GM12864 (cell line): ENCODE data around the gene SLC22A14.

Experiments
- DNase-seq: peaks from one replicate; pipeline ENCODE4 v3.0.0-alpha.2; 2011; ENCODE audit warnings: low read depth
- H3K4me3 ChIP-seq: 2 replicates; pipeline ENCODE4 v1.5.1; 2011; ENCODE audit warnings: mild to moderate bottlenecking, low read depth, low read length, control low read depth
- CTCF ChIP-seq: IDR thresholded peaks from 2 replicates; pipeline ENCODE4 v1.5.1; 2011; ENCODE audit warnings: low read depth, mild to moderate bottlenecking, moderate library complexity, low read length, control low read depth, inconsistent platforms; ENCODE audit errors: missing control alignments

Gene SLC22A14

GRCh38 chr3:38264353-38264771, 17.7 kb upstream of the SLC22A14 start:
- TF ChIP-seq CTCF = no peak
- H3K4me3 ChIP-seq = no peak overlapping the region
- DNase-seq = no peak

GRCh38 chr3:38264779-38265178, 17.3 kb upstream of the SLC22A14 start:
- H3K4me3 ChIP-seq = no peak overlapping the region
- no peak for DNase-seq
- no peak for TF ChIP-seq CTCF

GRCh38 chr3:38265604-38266307, 16.3 kb upstream of the SLC22A14 start, which contains the start of gene SLC22A13:
Gene SLC22A13 (plus strand): TSS chr3:38265812. CDS start chr3:38265861, 49 bp downstream.
- TF ChIP-seq CTCF = no peak
- no peak for DNase-seq
- no peak within 1 kb of the TSS for H3K4me3 ChIP-seq

GRCh38 chr3:38266810-38267209, 15.3 kb upstream of the SLC22A14 start:
- TF ChIP-seq CTCF = no peak
- no peak overlapping the region for H3K4me3 ChIP-seq
- no peak for DNase-seq

GRCh38 chr3:38267662-38268061, 14.4 kb upstream of the SLC22A14 start:
- TF ChIP-seq CTCF = no peak
- no peak for DNase-seq
- H3K4me3 ChIP-seq = no peak overlapping the region

GRCh38 chr3:38268087-38268486, 14.0 kb upstream of the SLC22A14 start:
- H3K4me3 ChIP-seq = no peak overlapping the region
- no peak for TF ChIP-seq CTCF
- DNase-seq = no peak

- no peak for DNase-seq
- H3K4me3 ChIP-seq = no peak overlapping the region
- TF ChIP-seq CTCF = no peak
Observed at GRCh38 chr3:38268522-38268921, 13.6 kb upstream of the SLC22A14 start.
